ENCODE results near the gene GRM7. TPM values are rescaled to one million over a fixed set of nuclear protein-coding genes. Genes with fewer than 3 reads are reported as not detected.

GRM7 gene
- total RNA-seq, 1 experiment from 2014 or later, result 0.04 TPM

DNA sequence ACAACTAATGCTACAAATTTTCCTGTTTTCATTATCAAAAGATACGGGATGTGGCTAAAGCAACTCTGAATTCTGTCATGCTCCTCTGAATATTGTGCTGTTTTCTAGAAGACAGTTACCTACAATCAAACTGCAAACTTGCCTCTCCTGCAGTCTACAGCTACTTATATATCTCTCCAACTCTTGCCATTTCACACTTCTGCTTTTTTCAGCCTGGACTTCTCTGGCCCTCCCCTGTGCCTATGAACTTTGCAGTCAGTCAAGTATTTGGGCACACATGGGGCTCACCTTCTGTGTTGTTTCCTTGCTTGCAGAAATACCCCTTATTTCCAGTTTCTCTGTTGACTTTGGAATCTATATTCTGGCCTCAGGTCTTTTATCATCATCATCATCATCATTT lies 575.6 kb downstream of the GRM7 start:
- Histone ChIP-seq H3K27me3 (no peaks in the 10 kb centered on the region), H3K4me3 (no peak overlapping the region), H3K9me3 (replicated peaks) (no peaks in the 10 kb centered on the region), H3K4me1 (no peaks in the 10 kb centered on the region), H3K36me3 (no peaks in the 10 kb centered on the region), H3K27ac (no peak overlapping the region)
- DNase-seq, result no peak

DNA sequence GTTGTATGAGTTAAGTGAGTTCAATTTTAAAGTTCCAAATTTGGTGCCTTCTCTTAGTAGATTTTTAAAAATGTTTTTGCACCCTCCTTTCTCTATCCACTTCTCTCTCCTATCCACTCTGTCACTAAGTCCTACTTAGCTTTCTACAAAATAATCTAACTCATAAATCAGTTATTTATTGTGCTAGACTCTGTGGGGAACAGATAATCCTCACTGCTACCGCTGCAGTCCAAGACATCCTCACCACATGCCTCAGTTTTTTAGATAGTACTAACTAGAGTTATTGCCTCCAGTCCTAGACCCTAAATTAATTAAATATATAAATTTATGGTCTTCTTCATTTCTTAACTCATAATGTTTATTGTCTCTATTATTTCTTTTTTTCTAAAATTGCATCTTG lies 576.3 kb downstream of the GRM7 start:
- no peaks in the 10 kb centered on the region for H3K27me3 ChIP-seq
- no peak overlapping the region for H3K4me3 ChIP-seq
- no peaks in the 10 kb centered on the region for H3K9me3 ChIP-seq (replicated peaks)
- H3K4me1 ChIP-seq, result no peaks in the 10 kb centered on the region
- H3K27ac ChIP-seq, result no peak overlapping the region
- DNase-seq, result no peak
- no peaks in the 10 kb centered on the region for H3K36me3 ChIP-seq

DNA sequence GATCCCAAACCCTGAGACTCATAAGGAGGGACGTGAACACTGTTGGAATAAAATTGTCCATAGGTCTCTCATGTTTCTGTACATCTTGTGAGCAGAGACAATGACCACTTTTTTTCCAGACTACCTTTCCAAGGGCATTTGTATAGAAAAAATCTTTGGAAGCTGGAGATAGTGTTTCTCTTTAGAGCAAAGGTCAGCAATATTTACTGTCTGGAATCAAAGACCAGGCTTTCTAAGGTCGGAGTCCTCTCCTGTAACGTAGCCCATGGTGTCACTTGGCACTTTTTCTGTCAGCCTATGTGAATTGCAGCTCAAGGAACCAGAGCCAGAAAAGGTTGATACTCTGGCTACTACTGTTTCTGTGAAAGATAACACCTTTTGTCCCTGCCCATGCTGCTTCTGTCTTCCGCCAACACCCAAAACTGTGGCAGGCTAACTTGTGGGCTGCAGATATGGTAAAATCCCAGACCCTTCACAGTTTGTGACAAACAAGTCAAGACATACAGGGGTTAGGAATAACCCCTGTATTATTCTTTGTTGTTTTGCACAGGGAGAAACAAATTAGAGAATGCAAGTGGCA lies 578.3 kb downstream of the GRM7 start:
- Histone ChIP-seq H3K4me1 (no peaks in the 10 kb centered on the region), H3K9me3 (replicated peaks) (no peaks in the 10 kb centered on the region), H3K4me3 (no peak overlapping the region), H3K27ac (no peak overlapping the region), H3K27me3 (no peaks in the 10 kb centered on the region), H3K36me3 (no peaks in the 10 kb centered on the region)
- DNase-seq, result no peak

DNA sequence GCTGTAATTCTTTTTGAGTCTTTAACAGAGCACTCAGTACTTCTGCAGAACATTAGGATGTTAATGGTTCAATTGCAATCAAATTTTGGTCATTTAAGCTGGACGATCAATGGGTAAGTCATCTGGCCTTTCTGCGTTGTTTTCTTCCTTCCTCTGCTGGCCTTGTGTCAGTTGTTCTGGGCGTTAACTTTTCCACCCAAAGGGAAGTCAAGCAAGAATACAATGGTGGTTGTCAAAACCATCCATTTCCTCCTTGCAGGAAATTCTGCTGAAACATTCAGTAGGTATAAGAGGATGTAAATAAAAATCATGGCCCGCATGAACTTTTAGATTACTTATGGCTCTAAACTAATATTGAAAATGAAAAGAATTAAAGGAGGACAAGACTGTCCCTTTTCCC lies 584.0 kb downstream of the GRM7 start:
- no peak for DNase-seq
- Histone ChIP-seq H3K4me3 (no peak overlapping the region), H3K27ac (no peak overlapping the region), H3K27me3 (no peaks in the 10 kb centered on the region), H3K9me3 (replicated peaks) (no peaks in the 10 kb centered on the region), H3K36me3 (no peaks in the 10 kb centered on the region), H3K4me1 (no peaks in the 10 kb centered on the region)

DNA sequence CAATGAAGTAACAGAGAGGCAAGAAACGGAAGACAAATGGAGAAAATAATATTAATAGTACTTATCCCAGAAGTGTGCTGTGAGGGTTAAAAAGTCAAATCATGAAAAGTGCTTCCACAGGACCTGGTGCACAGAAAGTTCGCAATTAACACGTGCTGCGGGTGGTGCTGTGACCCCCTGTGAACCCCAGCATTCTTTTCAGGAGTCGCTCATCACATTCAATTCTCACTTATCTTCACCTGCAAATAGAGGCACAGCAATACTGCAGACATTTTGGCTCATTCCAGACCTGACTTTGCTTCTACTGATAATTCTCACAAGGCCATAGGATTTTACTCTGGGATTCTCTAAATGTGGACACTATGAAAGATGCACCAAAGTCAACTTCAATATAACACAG lies 584.4 kb downstream of the GRM7 start:
- no peaks in the 10 kb centered on the region for H3K4me1 ChIP-seq
- H3K9me3 ChIP-seq (replicated peaks), result no peaks in the 10 kb centered on the region
- H3K27ac ChIP-seq, result no peak overlapping the region
- no peak for DNase-seq
- H3K36me3 ChIP-seq, result no peaks in the 10 kb centered on the region
- no peaks in the 10 kb centered on the region for H3K27me3 ChIP-seq
- no peak overlapping the region for H3K4me3 ChIP-seq

DNA sequence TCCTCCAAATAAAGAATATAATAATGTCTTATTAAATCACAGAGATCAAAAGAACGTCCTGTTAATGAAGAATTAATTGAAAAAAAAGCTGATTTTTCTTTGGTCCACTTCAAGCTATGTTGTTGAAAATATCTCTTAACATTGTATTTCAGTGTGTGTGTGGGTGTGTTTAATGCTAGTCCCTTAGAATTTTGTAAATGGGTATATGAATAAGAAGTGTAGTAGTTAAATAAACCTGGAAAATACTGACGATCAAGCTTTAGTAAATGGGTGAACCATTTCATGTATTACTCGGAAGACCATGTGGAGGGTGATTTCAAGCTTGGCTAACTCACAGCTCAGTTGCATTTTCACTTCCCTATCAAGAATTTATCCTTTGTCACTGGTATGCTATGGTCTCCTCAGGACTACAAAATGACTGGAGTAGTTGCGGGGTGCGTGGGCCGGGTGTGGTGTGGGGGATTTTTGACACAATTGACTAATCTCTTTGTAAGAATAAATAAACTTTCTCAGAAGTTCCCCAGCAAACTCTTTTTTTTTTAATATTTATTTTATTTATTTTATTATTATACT lies 586.4 kb downstream of the GRM7 start:
- Histone ChIP-seq H3K4me1 (no peaks in the 10 kb centered on the region), H3K27ac (no peak overlapping the region), H3K4me3 (no peak overlapping the region), H3K27me3 (no peaks in the 10 kb centered on the region), H3K9me3 (replicated peaks) (no peaks in the 10 kb centered on the region), H3K36me3 (no peaks in the 10 kb centered on the region)
- no peak for DNase-seq

DNA sequence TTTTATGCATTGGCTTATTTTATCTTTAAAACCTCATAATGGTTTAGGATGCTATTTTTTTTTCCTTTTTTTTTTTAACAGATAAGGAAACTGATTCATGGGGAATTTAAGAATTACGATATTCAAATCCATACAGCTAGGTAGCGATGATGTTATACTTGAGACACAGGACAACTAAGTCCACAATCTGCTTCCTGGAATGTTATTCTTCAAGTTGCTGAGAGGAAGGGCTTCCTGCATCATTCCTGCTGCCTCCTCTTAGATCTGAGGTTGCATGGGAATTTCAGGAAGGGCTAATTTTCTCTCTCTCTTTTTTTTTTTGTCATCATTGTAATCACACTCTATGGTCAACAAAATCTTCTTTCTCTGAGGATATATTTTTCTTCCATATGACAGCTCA lies 595.5 kb downstream of the GRM7 start:
- DNase-seq, result no peak
- no peak overlapping the region for H3K27ac ChIP-seq
- H3K36me3 ChIP-seq, result no peaks in the 10 kb centered on the region
- H3K9me3 ChIP-seq (replicated peaks), result no peaks in the 10 kb centered on the region
- no peaks in the 10 kb centered on the region for H3K4me1 ChIP-seq
- H3K27me3 ChIP-seq, result no peaks in the 10 kb centered on the region
- H3K4me3 ChIP-seq, result no peak overlapping the region

DNA sequence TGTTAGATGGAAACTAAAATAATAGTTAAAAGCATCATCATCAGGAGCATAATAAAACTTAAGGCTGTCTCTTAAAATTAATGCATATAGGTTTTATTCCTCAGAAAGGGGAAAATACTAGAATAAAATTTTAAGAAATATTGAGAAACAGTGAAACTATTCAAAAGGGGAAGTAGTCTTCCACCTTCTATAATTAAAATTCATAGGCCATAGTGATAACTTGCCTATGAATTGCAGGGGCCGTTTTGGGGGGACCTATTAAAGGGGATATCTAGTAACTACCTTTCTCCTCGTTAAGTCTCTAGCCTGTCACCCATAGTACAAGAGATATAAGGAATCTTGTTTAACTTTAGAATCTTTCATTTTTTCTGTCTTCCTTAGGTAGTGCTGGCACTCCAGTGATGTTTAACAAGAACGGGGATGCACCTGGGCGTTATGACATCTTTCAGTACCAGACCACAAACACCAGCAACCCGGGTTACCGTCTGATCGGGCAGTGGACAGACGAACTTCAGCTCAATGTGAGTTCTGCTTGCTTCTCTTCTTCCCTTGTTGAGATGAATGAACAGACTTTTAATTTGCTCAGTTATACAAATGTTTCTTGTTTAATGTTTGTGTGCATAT lies 600.4 kb downstream of the GRM7 start:
- Histone ChIP-seq H3K4me3 (no peak overlapping the region), H3K9me3 (replicated peaks) (no peaks in the 10 kb centered on the region), H3K36me3 (no peaks in the 10 kb centered on the region), H3K27me3 (no peaks in the 10 kb centered on the region), H3K27ac (no peak overlapping the region), H3K4me1 (no peaks in the 10 kb centered on the region)
- DNase-seq, result no peak

DNA sequence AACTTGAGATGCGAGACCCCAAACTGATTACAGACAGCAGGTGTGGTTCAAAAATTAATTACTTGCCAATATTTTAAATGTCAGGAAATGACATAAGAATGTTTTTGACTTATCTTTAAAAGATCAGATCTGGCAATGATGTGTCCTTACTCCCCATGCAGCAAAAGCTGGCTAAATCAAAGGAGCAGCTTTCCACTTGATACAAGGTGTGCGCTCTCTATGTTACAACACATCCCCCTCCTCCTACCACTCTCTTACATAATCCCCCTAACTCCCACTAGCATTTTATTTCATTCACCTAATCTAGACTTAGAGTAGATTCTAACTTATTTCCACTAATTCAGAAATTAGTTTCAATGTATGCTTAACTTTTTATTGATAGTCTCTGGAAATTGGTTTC lies 609.0 kb downstream of the GRM7 start:
- Histone ChIP-seq H3K27me3 (no peaks in the 10 kb centered on the region), H3K36me3 (no peaks in the 10 kb centered on the region), H3K4me3 (no peak overlapping the region), H3K9me3 (replicated peaks) (no peaks in the 10 kb centered on the region), H3K27ac (no peak overlapping the region), H3K4me1 (no peaks in the 10 kb centered on the region)
- no peak for DNase-seq

DNA sequence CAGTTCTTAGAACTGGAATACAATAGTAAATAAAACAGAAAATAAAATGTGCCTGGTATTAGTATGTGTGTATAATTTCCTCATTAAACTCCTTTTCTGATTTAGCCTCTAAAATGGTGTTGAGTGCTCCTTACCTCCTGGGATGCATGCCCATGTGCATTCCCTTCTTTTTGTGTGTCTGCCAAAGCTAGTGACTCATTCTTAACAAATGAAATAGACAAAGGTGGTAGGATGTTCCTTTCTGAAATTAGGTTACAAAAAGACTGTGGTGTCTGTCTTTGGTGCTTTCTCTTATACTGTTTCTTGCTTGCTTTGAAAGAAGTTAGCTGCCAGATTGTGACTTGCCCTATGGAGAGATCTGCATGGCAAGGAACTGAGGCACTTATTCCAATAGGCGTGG lies 623.7 kb downstream of the GRM7 start:
- H3K27ac ChIP-seq, result no peak overlapping the region
- H3K36me3 ChIP-seq, result no peaks in the 10 kb centered on the region
- no peaks in the 10 kb centered on the region for H3K9me3 ChIP-seq (replicated peaks)
- no peaks in the 10 kb centered on the region for H3K4me1 ChIP-seq
- no peaks in the 10 kb centered on the region for H3K27me3 ChIP-seq
- no peak for DNase-seq
- no peak overlapping the region for H3K4me3 ChIP-seq

DNA sequence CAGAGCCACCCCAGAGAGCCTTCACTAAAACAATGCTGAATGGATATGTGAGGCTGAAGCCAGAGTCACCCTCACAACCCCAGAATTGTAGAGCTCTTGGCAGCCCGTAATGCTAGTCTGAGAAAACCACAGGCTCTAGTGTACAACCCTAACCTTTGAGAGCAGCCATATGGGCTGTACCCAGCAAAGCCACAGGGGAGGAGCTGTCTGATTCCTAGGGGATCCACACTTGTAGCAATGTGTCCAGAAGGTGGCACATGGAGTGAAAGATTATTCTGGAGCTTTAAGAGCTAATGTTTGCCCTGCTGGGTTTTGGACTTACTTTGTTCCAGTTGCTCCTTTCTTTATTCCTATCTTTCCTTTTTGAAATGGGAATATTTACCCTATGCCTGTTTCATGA lies 626.8 kb downstream of the GRM7 start:
- H3K9me3 ChIP-seq (replicated peaks), result no peaks in the 10 kb centered on the region
- no peaks in the 10 kb centered on the region for H3K4me1 ChIP-seq
- H3K27me3 ChIP-seq, result no peaks in the 10 kb centered on the region
- DNase-seq, result no peak
- H3K36me3 ChIP-seq, result no peaks in the 10 kb centered on the region
- H3K27ac ChIP-seq, result no peak overlapping the region
- H3K4me3 ChIP-seq, result no peak overlapping the region

DNA sequence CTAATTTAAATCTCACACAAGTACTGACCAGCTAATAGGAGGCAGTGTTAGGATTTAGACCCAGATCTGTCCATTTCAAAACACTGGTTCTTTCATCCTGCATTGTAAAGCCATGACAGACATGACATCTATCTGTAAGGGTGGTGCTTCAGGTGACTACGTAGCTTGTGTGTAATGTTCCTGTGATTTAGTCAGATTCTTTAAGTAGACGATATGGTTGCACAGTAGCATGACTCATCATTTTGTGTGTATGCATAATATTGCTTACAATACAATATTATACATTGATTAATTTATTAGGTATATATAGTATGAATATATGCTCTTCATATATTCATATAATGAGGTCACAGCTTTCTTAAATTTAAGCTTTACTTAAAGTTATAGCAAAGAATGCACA lies 628.5 kb downstream of the GRM7 start:
- no peak overlapping the region for H3K27ac ChIP-seq
- H3K9me3 ChIP-seq (replicated peaks), result no peaks in the 10 kb centered on the region
- H3K36me3 ChIP-seq, result no peaks in the 10 kb centered on the region
- H3K4me1 ChIP-seq, result no peaks in the 10 kb centered on the region
- H3K27me3 ChIP-seq, result no peaks in the 10 kb centered on the region
- H3K4me3 ChIP-seq, result no peak overlapping the region
- no peak for DNase-seq

DNA sequence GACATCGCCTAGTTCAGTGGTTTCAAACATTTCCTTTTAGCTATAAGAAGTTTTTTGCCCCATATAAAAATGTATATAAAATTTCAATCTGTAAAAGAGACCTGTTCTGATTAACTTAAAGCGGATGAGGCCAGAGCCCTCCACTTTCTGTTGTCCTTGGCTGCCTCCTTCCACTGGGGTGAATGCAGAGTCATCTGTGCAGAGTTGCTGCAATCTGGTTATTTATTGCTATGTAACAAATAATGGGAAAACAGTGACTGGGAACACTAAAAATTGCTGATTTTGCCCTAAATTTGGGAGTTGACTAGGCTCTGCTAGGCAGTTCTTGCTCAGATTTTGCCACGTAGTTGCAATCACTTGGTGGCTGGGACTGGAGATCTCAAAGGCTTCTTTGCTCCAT lies 637.8 kb downstream of the GRM7 start:
- no peaks in the 10 kb centered on the region for H3K27me3 ChIP-seq
- DNase-seq, result no peak
- no peak overlapping the region for H3K4me3 ChIP-seq
- H3K36me3 ChIP-seq, result no peaks in the 10 kb centered on the region
- peaks cover 2% of the 10 kb centered on the region; the same call in 1 of the 2 replicates for H3K9me3 ChIP-seq (replicated peaks)
- H3K4me1 ChIP-seq, result no peaks in the 10 kb centered on the region
- no peak overlapping the region for H3K27ac ChIP-seq

DNA sequence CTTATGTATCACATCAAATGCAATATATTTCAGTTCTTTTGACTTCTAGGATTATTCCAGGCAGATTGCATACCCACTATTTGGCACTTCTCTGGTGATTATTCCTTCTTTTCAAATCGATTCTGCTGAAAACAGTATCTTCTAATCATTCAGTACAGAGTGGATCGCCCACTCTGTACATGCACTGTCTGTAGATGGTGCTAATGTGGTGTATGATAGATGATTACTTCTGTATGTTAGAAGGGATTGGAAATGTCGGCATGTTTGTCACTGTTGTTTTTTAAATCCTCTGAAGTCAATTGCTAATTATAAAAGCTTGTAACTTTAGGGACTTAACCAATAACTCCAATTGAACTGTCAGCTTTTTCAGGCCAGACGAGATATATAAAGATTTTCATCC lies 642.5 kb downstream of the GRM7 start:
- Histone ChIP-seq H3K27ac (no peak overlapping the region), H3K4me3 (no peak overlapping the region), H3K36me3 (no peaks in the 10 kb centered on the region), H3K27me3 (no peaks in the 10 kb centered on the region), H3K9me3 (replicated peaks) (peaks cover 11% of the 10 kb centered on the region), H3K4me1 (peaks cover 18% of the 10 kb centered on the region)
- no peak for DNase-seq

DNA sequence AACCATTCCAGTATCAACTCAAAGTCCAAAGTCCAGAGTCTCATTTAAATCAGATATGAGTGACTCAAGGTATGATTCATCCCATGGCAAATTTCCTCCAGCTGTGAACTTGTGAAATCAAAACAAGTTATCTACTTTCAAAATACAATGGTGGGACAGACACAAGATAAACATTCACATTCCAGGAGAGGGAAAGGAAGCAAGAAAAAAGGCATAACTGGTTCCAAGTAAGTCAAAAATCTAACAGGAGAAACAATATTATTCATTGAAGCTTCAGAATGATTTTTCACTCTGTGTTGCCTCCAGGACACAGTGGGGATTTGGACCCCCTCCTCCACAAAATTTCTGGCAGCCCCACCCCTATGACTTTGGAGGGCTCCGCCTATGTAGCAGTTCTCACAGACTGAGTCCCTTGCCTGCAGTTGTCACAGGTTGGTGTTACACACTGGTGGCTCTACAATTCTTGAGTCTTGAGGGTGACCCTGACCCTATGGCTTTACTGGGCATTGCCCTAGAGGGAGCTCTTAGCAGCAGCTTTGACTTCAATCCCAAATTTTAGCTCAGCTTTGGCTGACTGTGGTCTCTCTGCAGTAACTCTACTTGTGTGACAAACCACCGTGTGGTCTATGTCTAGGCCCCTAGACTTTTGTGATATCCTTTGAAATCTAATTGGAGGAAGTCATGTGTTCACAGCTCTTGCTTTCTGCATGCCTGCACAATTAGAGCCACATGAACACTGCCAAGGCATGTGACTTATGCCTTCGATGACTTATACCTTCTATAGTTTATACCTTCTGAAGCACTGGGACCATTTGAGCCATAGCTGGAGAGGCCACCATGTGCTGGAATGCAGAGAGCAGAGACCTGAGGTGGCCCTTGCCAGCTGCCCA lies 644.2 kb downstream of the GRM7 start:
- DNase-seq, result peak; percentile 23 to 24
- Histone ChIP-seq H3K36me3 (no peaks in the 10 kb centered on the region), H3K4me3 (no peak overlapping the region), H3K27me3 (no peaks in the 10 kb centered on the region), H3K4me1 (peaks cover 24% of the 10 kb centered on the region), H3K27ac (peak overlapping the region; percentile 72), H3K9me3 (replicated peaks) (peaks cover 11% of the 10 kb centered on the region)
